NK-92 (cell line): ENCODE measurements around the gene PHF12.

ENCODE experiments used
- DNase-seq: peaks from one replicate; lab custom pipeline; 2025; ENCODE audit not compliant: unreplicated experiment; lab: John Stamatoyannopoulos, UW

PHF12 gene

DNA sequence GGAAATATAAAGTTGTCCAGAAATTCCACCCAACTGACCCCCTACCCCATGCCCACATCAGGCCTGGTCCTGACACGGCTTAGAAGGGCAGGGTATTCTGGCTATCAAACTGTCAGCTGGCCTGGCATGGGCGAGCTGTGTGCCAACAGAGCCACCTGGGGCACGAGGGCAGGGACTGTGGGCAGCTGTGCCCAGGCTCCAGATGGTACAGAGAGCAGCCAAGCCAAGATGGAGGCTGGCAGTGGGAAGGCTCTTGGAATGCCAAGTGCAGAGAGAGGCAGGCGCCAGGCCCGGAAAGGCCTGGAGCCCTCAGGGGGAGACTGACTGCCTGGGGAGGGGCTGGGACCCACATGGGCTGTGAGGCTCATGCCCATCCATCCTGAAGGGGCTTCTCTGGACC is 24.3 kb upstream of the PHF12 start:
- no peak for DNase-seq

DNA sequence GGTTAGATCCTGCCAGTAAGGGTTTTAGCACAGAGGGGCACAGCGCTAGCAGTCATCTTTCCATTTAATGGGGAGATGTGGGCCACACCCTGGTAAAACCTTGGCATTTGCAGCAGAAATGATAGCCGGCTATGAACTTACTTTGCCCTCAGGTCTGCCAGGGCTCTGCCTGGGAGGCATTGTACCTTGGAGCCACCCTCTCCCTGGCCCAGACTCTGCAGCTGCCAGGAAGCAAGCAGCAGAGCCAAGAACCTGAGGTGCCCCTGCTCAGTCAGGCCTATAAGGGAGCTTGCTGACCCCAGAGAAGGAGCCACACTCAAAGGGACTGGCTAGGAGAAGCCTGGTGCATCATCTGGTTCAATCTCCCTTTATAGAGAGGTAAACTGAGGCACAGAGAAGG is 23.7 kb upstream of the PHF12 start:
- DNase-seq, result no peak

DNA sequence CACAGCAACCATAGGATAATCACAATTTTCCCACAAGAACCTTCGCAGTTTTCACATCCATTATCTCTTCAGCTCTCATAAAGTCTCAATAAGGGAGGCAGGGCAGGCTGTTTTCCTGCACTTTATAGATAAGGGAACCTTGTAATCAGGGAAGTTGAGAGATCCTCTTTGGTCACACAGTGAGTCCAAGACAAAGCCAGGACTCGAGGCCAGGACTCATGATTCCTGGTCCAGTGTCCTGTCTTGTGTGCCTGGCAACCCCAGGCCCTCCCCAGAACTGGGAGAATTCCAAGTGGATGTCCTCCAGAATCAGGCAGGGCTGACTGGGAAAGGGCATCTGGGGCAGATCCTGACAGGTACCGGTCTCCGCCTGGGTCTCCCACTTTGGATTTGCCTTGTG is 23.1 kb upstream of the PHF12 start:
- no peak for DNase-seq

DNA sequence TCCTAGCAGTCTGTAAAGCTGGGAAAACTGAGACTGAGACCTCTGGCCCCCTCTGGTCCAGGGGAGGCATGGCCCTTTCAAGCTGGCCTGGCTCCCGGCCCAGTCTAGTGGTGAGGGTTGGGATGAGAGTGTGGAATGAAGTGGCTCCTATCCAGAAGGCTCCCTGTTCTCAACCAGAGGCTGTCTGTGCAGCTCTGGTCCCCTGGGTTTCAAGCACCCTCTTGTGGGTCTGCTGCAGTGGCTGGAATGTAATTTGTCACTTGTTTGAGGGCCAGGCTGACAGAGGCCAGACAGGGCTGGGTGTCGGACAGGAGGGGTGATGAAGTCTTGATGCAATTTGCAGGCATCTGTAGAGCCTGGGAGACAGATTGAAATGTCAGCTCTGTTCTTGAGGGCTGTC is 22.1 kb upstream of the PHF12 start:
- no peak for DNase-seq

DNA sequence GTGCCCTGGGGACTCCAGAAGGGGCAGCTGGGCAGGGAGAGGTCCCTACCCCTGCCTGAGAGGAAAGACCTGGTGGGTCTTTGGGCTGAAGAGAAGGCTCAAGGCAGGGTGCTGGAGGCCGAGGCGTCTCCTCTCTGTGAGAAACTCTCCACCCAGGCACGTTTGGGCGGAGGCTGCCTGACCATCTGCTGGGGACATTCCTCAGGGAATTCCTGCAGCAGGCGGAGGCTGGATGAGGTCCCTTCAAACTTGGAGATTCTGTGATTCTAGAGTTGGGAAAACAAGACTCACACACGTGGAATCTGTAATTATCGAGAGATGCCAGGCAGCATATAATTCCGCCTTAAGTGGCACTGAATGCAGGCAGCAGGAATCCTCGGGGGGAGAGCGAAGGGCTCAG is 21.1 kb upstream of the PHF12 start:
- DNase-seq, result no peak

DNA sequence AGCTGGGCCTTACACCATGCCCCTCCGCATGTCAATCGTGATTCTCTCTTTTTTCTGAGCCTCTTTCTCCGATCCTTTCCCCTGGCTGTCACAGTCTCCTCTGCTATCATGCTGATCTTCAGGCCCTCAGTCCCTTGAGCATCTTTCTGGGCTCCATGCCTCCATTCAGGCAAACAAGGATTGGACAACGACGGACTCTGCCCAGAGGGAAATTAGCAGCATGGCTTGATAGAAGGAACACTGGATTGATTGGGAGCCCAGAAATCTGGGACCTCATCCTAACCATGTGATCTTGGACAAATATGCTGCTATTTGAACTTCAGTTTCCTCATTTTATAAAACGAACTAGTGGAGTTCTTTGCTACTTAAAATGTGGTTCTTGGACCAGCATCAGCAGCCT is 19.6 kb upstream of the PHF12 start:
- DNase-seq, result no peak

DNA sequence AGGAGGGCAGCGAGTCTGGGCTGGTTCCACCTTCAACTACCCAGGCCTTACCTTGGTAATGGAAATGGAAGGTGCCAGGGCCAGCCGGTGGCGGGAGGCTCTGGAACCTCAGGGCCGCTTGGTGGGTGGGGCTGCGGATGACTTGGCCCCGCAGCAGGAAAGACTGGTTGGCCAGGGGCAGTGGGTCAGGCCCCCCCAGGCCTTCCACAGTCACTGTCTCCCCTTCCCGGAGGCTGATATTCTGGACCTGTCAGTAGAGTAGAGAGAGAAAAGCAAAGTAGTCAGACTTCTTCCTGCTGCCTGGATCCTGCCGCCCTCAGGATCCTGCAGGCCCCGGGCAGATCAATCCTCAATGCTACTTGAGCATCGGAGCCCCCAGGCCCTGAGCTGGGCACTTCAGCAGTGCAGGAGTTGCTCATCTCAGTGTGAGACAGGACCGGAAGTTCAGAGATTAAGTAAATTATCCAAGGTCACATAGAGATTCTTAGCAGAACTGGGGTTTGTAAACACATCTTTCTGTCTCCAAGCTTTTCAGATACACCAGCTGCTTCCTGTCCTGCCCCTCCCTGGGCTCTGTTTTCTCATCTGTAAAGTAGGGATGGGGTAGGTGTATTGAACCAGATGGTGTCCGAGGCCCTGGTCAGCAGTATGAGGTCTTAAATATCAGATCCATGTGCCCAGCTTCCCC is 18.5 kb upstream of the PHF12 start:
- DNase-seq, result no peak

DNA sequence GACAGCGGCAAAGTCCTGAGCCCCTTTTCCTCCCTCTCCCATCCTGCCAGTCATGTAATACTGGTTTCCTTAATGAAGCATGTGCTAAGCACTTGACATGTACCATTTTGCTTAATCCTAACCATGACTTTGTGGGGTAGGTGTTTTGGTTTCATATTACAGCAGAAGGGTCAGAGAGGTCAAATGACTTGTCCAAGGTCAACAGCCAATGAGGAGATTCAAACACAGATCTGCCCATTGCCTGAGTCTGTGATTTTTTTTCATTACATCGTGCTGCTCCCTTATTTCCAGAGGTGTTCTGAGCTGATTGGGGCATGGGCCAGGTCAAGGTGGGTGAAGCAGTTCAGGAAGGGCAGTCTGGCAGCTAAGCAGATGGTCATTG is 17.6 kb upstream of the PHF12 start:
- no peak for DNase-seq

DNA sequence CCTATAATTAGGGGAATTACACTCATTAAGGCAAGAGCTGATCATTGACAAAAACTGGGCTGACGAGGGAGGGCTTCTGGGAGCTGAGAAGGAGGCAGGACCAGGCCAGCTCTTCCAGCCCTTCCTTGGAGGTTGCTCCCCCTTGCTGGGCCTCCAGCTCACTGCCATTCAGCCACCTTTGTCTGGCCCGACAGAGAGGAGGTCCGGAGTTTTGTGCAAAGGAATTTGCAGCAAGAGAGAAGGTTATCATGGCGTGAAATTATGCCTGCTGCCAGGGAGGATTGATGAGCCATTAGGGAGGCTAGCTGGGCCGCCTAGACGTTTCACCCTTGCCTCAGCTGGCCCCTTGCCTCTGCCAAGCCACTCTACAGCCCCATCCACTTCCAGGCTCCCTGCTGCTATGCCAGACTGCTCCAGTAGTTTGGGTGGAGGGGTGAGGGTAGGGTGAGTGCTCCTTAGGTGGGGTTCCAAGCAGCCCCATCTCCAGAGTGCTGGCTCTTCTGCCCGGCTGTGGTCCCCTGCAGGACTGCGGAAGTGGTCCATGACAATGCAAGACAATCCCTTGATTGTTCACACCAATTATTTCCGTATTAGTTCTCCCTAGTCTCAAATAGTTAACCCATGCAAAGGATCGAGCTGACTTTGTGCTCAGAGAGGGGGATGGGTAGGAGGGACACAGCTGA is 17.1 kb upstream of the PHF12 start:
- no peak for DNase-seq

DNA sequence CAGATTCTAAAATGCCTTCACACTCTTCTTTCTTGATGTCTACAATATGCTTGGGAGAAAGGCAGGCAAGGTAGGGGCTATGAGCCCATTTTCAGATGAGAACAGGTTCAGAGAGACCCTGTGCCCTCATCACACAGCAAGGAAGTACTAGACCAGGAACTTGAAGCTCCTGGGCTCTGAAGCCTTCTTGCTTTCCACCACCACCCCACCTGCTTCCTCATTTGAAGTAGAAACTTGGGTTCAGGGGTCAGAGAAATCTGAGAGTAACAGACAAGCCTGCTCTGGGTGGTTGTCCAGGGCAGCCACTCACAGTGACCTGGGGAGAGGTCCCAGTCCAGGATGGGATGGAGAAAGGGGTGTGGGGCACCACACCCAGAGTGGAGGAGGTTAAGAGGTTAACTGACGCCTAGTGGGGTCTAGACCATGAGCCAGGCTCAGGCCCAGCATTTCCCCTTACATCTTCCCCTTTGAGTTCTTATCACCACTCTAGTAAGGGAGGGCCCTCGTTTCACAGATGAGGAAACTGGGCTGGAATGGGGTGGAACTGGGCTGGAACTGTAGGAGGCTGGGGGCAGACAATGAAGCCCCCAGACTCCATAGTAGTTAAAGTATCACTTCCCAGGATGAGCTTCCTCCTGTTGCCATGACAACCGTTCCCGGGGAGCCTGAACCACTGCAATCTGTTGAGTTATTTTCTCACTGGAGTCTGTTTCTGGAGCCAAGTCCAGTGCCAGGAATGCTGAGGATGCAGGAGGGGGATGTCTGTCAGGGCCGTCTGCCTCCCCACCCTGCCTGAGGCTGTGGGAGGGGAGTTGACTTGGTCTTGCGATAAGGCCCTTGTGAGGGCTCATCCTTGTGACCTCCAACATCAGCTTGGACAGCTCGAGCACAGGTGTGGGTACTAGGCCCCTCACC is 16.2 kb upstream of the PHF12 start:
- DNase-seq, result no peak

DNA sequence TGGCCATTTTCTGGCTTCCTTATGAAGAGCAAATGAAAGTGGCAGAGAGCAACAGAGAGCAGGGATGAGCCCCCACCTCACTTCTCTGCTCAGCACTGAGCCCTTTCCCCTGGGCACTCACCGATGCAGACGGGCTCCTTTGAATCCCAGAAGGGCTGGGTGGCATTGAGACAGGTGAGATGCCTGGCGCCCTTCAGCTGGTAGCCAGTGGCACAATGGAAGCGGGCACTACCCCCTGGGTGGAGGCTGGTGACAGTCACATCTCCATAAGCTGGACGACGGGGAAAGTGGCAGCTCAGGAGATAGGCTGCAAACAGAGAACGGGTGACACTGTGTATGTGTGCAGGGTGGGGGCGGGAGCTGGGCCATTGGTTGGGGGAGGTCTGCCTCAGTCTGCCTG is 12.5 kb upstream of the PHF12 start:
- no peak for DNase-seq

DNA sequence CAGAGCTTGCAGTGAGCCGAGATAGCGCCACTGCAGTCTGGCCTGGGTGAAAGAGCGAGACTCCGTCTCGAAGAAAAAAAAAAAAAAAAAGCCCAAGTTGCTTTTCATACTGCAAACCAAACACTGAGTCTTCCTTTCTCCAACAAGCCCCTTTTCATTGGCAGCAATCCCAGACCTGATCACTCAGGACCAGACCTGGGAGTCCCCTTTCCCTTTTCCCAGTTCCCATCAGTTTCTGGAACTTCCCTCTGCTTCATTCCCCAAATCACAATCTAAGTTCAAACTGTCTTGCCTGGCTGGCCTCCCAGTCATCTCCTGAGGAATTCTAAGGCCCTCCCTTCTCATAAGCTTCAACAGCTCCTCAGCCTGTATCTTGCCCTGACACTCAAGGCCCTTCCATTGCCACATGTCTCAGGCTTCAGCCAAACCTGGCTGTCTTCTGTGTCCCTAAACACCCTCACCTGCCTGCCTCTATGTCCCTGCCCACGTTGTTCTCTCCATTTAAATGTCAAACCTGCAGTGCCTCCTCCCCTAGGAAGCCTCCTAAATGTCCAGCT is 11.8 kb upstream of the PHF12 start:
- no peak for DNase-seq

DNA sequence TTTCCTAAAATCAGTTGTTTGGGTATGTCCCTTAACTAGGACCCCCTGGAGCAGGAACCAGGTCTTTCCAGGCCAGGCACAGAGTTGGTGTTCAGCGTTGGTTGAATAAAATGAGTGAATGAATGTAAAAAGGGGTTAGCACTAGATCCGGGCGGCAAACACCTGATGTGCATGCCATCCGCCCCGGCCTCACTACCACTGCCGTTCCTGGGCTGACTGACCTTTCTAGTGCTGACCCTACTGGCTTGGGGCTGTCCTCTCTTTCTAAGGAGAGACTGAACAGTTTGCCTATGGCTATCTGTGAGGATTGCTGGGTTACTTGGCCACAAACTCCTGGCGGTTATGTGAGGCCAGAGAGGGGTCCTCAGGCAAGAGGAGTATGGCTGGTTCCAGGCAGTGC is 10.1 kb upstream of the PHF12 start:
- DNase-seq, result no peak

DNA sequence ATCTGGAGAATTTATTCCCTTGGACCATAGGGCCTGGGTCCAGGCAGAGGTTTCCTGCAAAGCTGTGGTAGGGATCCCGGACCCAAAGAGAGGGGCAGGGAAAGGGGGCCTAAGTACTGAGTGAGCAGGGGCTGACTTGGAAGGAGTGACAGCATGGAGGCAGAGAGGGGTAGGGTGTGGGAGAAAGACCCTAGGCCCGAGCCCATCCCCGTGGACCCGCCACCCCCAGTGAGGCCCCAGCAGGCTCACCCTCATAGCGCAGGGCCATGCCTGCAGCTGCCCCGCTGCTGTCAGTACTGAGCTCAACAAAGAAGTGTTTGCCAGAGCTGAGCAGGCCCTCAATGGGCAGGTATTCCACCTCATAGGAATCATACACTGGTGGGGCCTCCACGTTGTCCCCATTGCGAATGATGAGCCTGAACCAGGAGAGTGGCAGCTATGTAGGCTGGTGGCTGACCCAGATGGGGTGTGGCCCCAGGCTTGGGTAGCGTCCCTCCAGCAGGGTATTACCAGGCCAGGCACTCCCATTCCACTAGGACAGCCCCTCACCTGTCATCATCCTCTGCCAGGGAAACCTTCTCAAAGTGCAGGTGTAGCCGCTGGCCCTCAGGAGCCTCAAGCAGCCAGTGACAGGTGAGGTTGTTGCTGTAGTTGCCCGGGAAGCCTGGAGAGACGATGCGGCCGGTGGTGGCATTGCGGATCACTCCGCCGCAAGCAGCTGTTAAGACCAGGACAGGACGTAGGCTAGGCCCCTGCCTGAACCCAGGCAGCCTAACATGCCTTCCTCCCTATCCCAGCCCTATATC is 9.1 kb upstream of the PHF12 start:
- no peak for DNase-seq

DNA sequence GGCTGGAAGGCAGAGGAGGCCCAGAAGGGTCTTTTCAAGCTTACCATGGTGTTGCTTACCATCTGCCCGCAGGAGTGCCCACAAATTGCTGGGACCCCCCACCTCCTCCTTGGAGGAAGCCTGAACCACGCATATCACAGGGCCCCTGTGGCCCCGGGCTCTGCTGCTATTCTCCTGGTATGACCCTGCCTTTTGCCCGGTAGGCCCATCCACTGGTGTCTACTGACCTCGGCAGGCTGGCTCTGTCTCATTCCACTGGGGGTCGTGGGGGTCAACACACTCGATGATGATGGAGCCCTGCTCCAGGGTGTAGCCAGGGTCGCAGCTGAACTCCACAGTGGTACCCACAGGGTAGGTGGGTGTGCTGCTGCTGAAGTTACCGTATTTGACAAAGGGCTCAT is 8.2 kb upstream of the PHF12 start:
- no peak for DNase-seq

DNA sequence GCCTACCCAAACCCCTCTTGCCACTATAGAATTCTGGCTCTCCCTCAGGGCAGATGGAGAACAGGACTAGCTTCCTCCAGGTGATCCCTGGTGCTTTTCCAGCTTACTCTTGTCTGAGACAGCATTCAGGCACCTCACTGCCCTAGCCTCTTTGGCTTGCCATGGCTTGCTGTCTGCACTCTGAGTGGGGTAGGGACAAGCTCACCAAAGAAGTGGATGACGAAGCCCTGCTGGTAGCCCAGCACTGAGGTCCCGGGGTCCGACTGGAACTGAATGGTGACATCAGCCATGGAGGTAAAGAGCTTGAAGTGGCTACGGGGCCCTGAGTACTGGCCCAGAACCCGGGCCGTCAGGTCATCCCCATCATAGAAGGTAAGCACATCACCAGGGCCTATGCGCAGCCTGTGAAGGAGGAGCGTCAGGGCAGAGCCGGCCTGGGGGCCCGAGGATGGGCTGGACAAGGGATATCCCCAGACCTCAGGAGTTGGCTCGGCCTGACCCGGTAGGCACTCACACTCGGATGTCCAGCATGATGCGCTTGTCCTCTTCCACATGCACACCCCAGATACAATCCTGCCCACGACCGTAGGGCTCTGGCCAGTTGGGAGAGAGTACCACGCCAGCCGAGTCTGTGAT is 7.6 kb upstream of the PHF12 start:
- DNase-seq, result no peak

DNA sequence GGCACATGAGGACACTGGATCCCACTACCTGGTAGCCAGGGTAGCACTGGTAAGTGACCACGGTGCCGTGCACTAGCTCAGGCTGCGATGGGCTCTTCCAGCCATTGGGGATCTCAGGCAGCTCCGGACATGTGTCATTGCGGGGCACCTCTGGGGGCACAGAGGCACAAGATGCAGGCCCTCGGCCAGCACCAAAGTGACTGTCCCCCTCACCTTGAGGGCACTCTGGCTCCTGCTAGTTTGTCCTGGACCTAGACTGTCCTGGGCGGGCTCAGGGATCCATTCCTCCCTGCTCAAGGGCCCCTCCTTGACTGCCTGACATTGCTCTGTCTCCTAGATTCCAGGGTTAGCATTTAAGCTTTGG is 6.7 kb upstream of the PHF12 start:
- DNase-seq, result no peak

DNA sequence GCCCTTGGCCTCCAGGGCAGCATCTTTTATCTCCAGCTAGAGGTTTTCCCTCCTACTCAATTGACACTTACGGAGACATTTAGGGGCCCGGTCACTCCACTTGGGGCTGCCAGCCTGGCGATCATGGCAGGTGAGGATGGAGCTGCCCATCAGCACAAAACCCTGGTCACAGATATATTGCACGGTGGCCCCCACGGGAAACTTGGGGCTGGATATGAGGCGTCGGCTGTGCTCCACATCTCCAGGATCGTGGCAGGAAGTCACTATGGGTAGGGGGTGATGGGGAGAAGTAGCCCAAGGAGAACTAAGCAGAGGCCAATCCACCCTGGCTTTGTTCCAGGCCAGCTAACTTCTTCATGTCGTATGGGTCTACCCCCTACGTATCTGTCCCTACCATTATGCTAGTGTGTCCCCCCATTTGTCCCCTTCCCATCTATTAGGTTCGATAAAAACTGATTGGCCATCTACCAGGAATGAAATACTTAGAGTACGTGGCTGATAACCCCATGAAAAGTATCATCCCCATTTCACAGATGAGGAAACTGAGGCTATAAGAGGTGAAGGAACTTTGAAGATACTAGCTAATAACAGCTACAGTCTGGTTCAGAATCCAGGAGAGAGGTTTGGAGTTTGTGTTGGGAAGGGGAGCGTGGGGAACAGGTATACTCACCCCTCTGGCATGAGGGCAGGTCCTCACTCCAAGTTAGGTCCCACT is 6.1 kb upstream of the PHF12 start:
- DNase-seq, result no peak

DNA sequence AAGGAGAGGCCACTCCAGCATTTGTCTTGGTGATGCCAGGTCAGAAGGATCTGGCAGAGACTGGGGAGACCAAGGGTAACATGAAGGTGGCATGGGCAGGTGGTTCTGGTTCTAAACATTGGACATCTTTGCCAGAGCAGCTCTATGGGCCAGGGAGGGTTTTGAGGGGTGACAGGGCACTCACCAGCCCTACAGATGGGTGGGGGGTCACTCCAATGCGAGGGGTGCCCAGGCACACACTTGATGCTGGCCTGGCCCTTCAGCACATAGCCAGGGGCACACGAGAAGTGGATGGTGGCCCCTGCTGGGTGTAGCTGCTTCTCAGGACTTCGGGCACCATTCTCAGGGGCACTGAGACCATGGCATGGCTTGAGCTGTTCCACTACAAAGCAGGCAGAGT is 5.5 kb upstream of the PHF12 start:
- no peak for DNase-seq

DNA sequence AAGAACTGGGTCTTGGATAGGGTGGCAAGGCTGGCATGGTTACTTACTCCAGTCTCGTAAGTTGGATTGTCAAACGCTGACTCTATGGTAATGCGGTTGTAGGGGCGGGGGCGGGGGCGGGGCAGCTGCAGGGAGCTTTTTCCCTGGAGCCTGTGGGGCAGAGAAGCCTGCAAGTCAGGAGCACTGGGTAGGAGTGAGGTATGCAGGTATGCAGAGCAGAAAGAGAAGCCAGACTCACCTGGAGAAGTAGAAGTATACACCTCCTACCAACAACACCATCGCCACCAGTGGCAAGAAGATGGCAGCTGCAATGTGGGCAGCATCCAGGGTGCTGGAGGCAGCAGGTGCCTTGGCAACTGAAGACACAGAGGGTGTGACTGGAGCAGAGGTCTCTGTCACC is 4.8 kb upstream of the PHF12 start:
- DNase-seq, result no peak
